Midbrain (tissue), 1 donor: ENCODE results near the gene KATNBL1.
A peak's percentile ranks its signal among the peaks of the same experiment; 100 is the strongest.

Experiments used
- DNase-seq: peaks from one replicate; lab custom pipeline; 2025; lab: John Stamatoyannopoulos, UW

The KATNBL1 gene

GRCh38 chr15:34209421-34210282 lies at the start of gene KATNBL1:
Gene KATNBL1 (minus strand): TSS chr15:34210096. CDS start chr15:34163676, 46,420 bp downstream.
- peak; percentile 98 for DNase-seq

- DNase-seq: no peak
Observed at GRCh38 chr15:34259566-34259965, 49.7 kb upstream of the KATNBL1 start.

- DNase-seq: no peak
Observed at GRCh38 chr15:34258151-34258550, 48.3 kb upstream of the KATNBL1 start.

GRCh38 chr15:34252545-34252944 lies 42.6 kb upstream of the KATNBL1 start:
- DNase-seq: no peak

DNA sequence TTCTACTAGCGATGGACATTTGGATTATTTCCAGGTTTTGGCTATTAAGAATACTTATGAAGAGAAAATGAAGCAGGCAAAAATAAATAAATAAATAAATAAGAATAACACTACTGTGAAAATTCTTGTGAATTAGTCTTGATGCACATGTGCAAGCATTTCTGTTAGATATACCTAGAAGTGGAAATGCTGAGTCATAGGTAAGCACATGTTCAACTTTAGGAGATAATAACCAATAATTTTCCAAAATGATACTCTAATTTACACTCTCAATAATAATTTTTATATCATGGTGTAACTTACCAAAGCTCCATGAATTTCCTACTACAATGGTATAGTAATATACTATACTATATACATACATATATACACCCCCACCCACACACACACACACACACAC lies 38.3 kb upstream of the KATNBL1 start:
- DNase-seq: no peak

DNA sequence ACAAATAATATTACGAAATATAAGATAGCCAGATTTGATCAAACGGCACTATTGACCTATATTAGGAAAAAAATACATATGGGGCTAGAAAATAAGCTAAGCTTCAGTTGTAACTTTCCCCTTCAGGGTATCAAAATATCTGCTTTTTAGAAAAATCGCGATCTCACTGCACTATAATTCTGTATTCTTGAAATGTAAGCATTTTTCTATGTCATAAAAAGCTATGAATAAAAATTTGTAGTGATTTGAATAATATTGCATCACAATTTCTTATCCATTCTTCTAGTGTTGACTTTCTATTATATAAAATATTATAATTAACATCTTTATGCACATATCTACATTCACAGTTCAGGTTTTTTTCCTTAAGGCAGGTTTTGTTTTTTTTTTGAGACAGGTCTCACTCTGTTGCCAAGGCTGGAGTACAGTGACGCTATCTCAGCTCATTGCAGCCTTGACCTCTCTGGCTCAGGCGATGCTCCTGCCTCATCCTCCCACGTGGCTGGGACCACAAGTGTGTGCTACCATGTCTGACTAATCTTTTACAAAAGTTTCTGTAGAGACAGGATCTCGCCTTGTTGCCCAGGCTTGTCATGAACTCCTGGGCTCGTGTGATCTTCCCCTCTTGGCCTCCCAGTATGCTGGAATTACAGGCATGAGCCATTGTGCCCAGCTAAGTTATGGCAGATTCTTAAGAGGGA lies 36.5 kb upstream of the KATNBL1 start:
- no peak for DNase-seq

- DNase-seq: no peak
Observed at GRCh38 chr15:34243226-34243625, 33.3 kb upstream of the KATNBL1 start.

- no peak for DNase-seq
Observed at GRCh38 chr15:34242331-34242710, 32.4 kb upstream of the KATNBL1 start.

GRCh38 chr15:34241376-34242330 lies 31.8 kb upstream of the KATNBL1 start:
- DNase-seq: peak; percentile 2

- DNase-seq: no peak
Observed at GRCh38 chr15:34240537-34240936, 30.6 kb upstream of the KATNBL1 start.

DNA sequence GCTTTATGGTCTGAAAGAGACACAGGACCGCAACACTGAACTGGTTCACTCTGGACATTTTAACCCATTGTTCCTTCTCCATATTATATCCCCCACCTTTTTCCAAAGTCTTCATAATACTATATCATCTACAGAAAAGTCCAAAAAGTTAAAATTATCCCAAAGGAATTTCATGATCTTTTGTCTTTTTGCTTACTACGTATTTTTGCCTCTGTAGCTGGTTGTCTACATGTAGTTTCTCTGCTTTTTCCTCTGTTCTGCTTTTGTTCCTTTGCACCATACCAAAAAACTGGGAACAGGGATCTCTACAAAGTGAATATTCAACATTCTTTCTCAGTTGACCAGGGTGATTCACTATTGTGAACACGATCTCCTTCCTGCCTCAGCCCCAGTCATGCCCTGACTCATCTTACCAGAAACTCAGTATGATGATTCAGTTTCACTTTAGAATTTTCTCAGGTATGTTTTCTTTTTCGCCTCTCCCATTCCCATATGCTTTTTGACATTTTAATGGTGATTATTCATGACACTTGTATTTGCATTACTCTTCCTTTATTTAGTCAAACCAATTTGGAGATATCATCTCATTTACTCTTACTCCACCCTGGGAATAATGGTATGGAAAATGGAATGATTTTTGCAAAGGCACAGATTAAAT lies 29.4 kb upstream of the KATNBL1 start:
- no peak for DNase-seq

DNA sequence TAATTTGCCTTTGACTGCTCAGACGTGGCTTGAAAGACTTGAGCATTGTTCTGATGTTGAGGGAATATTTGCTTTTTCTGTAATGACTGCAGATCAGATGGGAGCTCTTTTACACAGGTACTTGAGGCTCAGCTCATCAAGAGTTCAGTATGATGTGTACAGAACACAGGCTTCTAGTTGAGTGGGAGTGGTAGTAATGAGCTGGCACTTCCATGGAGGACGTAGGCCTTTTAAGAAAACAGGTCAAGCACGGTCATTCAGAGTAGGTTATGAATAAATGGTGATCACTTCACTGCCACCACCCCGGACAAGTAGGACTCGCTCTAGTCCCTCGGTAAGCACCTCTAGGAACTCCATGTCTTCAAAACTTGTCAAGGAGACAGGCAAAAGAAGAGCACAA lies 23.7 kb upstream of the KATNBL1 start:
- no peak for DNase-seq

- no peak for DNase-seq
Observed at GRCh38 chr15:34223904-34224596, 14.2 kb upstream of the KATNBL1 start.

GRCh38 chr15:34217587-34218225 lies 7.8 kb upstream of the KATNBL1 start:
- DNase-seq: no peak

DNA sequence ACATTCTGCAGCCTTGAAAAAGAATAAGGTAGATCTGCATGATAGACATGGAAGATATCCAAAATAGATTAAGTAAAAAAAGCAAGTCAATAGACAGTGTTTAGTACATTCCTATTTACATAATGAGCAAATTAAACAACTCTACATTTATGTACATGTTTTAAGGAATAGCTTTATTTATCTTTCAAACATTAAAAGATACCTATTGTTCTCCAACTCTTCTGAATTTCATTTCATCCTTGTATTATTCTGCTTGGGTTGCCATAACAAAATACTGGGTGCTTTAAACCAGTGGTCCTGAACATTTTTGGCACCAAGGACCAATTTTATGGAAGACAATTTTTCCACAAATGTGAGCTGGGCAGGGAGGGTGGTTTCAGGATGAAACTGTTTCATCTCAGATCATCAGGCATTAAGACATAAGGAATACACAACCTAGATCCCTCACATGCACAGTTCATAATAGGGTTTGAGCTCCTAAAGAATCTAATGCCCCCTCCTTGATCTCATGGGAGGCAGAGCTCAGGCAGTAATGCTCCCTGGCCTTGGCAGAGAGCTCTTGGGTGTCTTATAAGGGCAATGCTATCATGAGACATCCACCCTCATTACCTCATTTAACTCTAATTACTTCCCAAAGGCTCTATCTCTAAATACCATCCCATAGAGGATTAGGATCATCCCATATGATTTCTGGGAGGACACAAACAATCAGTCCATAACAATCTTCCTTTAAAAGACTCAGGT lies 6.8 kb upstream of the KATNBL1 start:
- DNase-seq: no peak

DNA sequence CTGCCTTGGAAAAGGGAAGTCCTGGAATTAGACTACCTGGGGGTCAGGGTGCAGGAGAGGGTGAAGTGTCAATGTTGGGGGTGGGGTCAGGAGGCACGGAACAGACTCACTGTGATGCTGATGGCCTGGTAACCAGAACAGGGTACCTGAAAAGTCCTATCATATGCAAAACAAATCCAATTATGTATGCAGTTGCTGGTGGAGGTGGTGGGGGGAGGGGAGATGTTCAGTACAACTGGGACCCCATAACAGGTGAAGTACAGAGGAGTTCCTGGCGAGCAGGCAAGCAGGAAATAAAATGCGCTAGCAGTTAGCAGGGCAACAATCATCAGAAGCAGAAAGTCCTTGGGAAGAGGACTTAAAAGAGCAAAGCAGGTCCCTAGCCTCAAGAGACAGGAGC lies 4.2 kb upstream of the KATNBL1 start:
- DNase-seq: no peak

- no peak for DNase-seq
Observed at GRCh38 chr15:34213690-34214089, 3.8 kb upstream of the KATNBL1 start.

DNA sequence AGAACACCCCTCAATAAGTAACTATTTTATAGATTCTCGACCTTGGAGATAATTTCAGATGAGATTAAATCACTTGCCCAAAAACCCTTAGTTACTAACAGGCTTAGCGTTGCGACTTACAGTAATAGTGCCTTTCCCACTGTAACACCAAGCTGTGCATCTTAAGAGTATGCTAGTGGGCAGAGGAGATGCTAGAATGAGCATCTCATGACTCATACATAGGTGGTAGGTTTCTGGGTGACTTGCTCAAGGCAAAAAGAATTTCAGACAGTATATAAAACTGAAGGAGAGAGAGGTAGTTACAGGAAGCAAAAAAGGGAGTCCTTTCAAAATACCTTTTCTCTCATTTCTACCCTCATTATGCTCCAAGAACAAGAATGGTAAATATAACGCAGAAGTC lies 3.9 kb downstream of the KATNBL1 start:
- DNase-seq: no peak

DNA sequence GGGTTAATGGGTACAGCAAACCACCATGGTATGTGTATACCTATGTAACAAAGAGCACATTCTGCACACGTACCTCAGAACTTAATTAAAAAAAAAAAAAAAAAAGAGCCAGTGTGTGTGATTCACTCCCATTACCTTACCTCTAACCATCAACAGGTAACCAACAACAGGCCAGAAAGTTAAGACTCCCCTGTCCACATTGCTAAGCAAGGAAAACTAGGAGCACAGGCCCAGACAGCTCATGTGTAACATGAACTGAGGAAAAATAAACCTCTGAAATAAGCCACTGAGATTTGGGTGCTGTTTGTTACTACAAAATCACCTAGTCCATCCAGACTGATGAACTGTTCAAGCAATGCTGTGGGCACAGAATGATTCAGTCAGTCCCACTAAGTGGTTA lies 6.0 kb downstream of the KATNBL1 start:
- no peak for DNase-seq

GRCh38 chr15:34203305-34203704 lies 6.6 kb downstream of the KATNBL1 start:
- no peak for DNase-seq
